Activated naive CD8-positive, alpha-beta T cell treated with anti-CD3 and anti-CD28 coated beads, Interleukin-2, amount 10 ng/mL, durations not matched to agents 7 days and 5 days (primary cell): ENCODE data around the gene ZBTB4. TPM values are rescaled to one million over a fixed set of nuclear protein-coding genes. Genes with fewer than 3 reads are reported as not detected.

Experiments
- ATAC-seq: fragments of 150-1000 bp; cut with Tn5 transposase; one replicate; pipeline ENCODE4 v1.10.0; 2021; ENCODE audit warnings: low read depth, moderate library complexity
- POLR2A ChIA-PET: fragments of 350-600 bp; sonication (Branson Sonifier 250); formaldehyde crosslinking; loops from one replicate; lab custom pipeline; 2021; ENCODE audit warnings: antibody characterized with exemption; lab: Charles Lee
- DNase-seq: peaks from one replicate; pipeline ENCODE4 v3.0.0; 2021
- H3K27ac Mint-ChIP-seq: one replicate; pipeline ENCODE4 v1.8.0; 2022; ENCODE audit warnings: mild to moderate bottlenecking, mixed read lengths
- H3K27me3 Mint-ChIP-seq: one replicate; pipeline ENCODE4 v1.8.0; 2022; ENCODE audit warnings: mild to moderate bottlenecking, moderate library complexity, mixed read lengths
- H3K36me3 Mint-ChIP-seq: one replicate; pipeline ENCODE4 v1.8.0; 2021; ENCODE audit warnings: mild to moderate bottlenecking, mixed read lengths
- H3K4me1 Mint-ChIP-seq: one replicate; pipeline ENCODE4 v1.8.0; 2021; ENCODE audit warnings: mixed read lengths
- H3K4me3 Mint-ChIP-seq: one replicate; pipeline ENCODE4 v1.8.0; 2022; ENCODE audit warnings: mild to moderate bottlenecking, moderate library complexity, mixed read lengths
- H3K9me3 Mint-ChIP-seq: one replicate; pipeline ENCODE4 v1.8.0; 2021; ENCODE audit warnings: mixed read lengths
- total RNA-seq, 2 experiments: library from RNA; stranded (reverse); gene quantifications; one replicate each; pipeline ENCODE4 v1.2.3, GENCODE V29; 2021

ZBTB4 gene
- total RNA-seq, 2 experiments from 2014 or later: 56.0 to 58.6 TPM

DNA sequence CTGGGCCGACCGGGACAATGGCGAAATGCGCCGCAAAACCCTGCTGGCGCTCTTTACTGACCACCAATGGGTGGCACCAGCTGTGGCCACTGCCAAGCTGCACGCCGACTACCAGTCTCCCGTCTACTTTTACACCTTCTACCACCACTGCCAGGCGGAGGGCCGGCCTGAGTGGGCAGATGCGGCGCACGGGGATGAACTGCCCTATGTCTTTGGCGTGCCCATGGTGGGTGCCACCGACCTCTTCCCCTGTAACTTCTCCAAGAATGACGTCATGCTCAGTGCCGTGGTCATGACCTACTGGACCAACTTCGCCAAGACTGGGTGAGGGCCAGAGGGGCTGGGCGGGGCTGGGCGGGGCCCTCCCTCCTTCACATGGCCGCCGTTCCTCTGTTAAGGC lies 63.6 kb downstream of the ZBTB4 start:
- DNase-seq (no peak), ATAC-seq (no peak)
- Mint-ChIP-seq H3K36me3 (no peaks in the 10 kb centered on the region), H3K4me1 (no peaks in the 10 kb centered on the region), H3K9me3 (no peaks in the 10 kb centered on the region), H3K27ac (no peak overlapping the region), H3K27me3 (no peaks in the 10 kb centered on the region), H3K4me3 (no peak overlapping the region)
- POLR2A ChIA-PET: no interaction called here

DNA sequence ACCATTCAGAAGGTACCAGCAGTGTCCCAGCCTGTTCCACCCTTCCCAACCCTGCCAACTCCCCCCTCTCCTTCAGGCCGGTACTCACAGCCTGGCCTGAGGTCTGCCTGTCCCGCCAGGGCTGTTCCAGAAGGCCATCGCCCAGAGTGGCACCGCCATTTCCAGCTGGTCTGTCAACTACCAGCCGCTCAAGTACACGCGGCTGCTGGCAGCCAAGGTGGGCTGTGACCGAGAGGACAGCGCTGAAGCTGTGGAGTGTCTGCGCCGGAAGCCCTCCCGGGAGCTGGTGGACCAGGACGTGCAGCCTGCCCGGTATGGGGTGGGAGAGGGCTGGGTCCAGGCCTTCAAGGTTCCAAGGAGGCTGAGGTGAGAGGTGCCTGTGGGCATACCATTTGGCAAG lies 64.6 kb downstream of the ZBTB4 start:
- Mint-ChIP-seq H3K4me3 (no peak overlapping the region), H3K27ac (no peak overlapping the region), H3K4me1 (no peaks in the 10 kb centered on the region), H3K27me3 (no peaks in the 10 kb centered on the region), H3K9me3 (no peaks in the 10 kb centered on the region), H3K36me3 (no peaks in the 10 kb centered on the region)
- ATAC-seq (no peak), DNase-seq (no peak)
- POLR2A ChIA-PET: no interaction called here

DNA sequence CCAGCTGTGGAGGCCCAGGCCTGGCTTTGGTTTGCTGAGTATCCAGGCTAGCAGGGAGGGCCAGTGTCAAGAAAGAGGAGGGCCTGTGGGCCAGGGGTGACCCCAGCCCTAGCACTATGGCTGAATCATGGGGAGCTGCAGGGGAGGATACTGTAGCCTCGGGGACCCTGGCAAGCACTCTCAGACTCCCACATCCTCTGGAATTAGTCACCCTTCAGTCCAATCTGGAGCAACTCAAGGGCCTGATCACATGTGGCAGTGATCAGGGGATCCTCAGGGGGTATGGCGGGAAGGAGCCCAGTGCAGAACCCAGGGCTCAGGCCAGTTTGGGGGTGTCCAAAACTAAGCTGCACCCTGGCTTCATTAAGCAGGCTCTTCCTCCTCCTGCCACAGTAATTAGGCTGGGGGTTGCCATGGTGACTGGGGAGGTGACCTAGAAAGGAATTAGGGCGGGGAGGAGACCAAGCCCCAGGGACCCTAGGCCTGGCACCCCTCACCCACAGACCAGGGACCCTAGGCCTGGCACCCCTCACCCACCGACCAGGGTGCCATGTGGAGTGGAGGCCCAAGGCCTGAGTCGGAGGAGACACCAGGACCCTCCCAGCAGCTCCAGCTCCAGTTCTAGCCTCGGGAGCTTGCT lies 66.0 kb downstream of the ZBTB4 start:
- Mint-ChIP-seq H3K27me3 (no peaks in the 10 kb centered on the region), H3K36me3 (no peaks in the 10 kb centered on the region), H3K27ac (no peak overlapping the region), H3K4me1 (no peaks in the 10 kb centered on the region), H3K9me3 (no peaks in the 10 kb centered on the region), H3K4me3 (no peak overlapping the region)
- ATAC-seq: no peak
- no peak for DNase-seq
- POLR2A ChIA-PET: interaction anchor here (0.5 kb wide), 1 partner anchor 133 kb away, joined by 3 read pairs; no protein-coding TSS in a partner anchor

DNA sequence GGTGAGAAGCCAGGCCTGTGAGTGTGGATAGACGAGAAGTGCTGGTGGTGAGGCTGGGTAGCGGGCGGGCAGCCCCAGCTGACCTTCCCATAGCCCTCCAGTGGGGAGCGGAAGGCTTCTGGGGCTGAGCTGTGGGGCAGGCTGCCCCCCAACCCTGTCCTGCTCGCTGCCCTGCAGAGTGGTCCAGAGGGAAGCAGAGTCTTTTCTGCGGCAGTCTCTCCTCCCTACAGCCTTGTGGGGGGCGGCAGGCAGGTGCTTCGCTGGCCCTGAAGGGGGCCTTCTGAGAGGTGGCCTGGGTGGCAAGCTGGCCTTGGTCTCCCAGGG lies 68.0 kb downstream of the ZBTB4 start:
- Mint-ChIP-seq H3K27me3 (no peaks in the 10 kb centered on the region), H3K4me3 (no peak overlapping the region), H3K4me1 (peaks cover 4% of the 10 kb centered on the region), H3K9me3 (no peaks in the 10 kb centered on the region), H3K36me3 (no peaks in the 10 kb centered on the region), H3K27ac (no peak overlapping the region)
- DNase-seq (no peak), ATAC-seq (no peak)
- POLR2A ChIA-PET: no interaction called here

DNA sequence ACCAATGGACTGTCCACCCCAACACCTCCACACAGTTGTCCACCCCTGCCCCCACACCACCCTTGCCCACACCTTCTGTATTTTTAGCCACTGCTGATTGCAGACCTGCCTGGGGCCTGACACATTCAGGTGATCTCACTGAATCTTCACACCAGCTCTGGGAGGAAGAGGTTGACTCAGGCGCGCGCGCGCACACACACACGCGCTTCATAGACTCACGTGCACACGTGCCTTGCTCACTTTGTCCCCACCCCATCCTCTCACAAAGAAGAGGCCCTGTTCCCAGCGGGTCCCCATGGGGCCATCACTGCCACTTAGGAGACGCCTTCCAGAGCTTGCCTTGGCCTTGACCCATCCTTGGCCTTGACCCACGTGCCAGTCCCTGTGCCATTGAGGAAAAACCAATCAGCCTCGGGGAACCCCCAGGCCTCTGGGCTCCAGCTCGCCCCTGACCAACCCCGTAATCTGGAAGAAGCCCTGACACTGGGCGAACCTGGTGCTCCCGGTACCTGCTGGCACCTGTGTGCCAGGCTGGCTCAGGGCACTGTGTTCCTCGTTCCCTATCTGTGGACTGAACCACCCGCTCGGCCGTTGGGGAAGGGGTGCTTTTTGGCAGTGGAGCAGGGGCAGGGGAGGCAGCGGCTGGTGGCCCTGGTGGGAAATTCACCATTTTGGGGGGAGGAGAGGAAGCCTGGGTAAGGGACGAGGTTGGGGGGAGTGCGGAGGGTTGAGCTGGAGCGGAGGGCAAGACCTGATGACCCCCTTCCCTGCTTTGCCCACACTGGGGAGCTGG lies 68.6 kb downstream of the ZBTB4 start:
- peaks cover 5% of the 10 kb centered on the region for H3K27me3 Mint-ChIP-seq
- no peak for DNase-seq
- no peaks in the 10 kb centered on the region for H3K36me3 Mint-ChIP-seq
- peaks cover 6% of the 10 kb centered on the region for H3K4me1 Mint-ChIP-seq
- no peak overlapping the region for H3K27ac Mint-ChIP-seq
- no peak overlapping the region for H3K4me3 Mint-ChIP-seq
- POLR2A ChIA-PET: no interaction called here
- no peaks in the 10 kb centered on the region for H3K9me3 Mint-ChIP-seq
- peak; percentile 9 for ATAC-seq

DNA sequence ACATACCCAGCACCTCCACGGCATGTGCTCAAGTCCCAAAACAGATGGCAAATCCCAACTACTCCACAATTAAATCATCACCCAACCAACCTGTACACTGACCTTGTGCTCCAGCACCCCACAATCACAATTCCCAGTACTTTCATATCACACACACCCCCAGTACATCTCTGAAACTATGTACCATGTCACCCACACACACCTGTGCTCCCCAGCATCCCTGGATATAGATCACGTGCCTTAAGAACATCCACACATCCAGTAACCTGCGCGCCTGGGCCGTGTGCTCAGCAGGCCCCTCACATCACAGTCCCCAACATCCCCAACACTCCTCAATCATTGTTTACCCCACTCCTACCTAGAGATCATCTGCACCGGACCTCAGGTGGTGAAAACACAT lies 69.7 kb downstream of the ZBTB4 start:
- H3K36me3 Mint-ChIP-seq: no peaks in the 10 kb centered on the region
- DNase-seq: no peak
- H3K27me3 Mint-ChIP-seq: peaks cover 11% of the 10 kb centered on the region
- POLR2A ChIA-PET: interaction anchor here (0.6 kb wide), 1 partner anchor 150 kb away, joined by 3 read pairs; no protein-coding TSS in a partner anchor
- H3K4me1 Mint-ChIP-seq: peaks cover 8% of the 10 kb centered on the region
- no peak overlapping the region for H3K27ac Mint-ChIP-seq
- H3K9me3 Mint-ChIP-seq: no peaks in the 10 kb centered on the region
- no peak overlapping the region for H3K4me3 Mint-ChIP-seq
- ATAC-seq: no peak

Other genes with a start within 250 kb of the ZBTB4 start
- gene DVL2, start 245.1 kb downstream of the ZBTB4 start, total RNA-seq: 10 to 100 TPM; 62.1 to 67.3 TPM
- 10 to 100 TPM; 49.9 to 50.4 TPM for gene PHF23, start 240.2 kb downstream of the ZBTB4 start, total RNA-seq
- 100 to 1,000 TPM; 244 to 251 TPM for gene GABARAP, start 237.2 kb downstream of the ZBTB4 start, total RNA-seq
- gene CTDNEP1, start 227.9 kb downstream of the ZBTB4 start, total RNA-seq: 100 to 1,000 TPM; 157 to 160 TPM
- 10 to 100 TPM; 49.5 to 52.0 TPM for gene ELP5, start 227.4 kb downstream of the ZBTB4 start, total RNA-seq
- gene CLDN7, start 217.2 kb downstream of the ZBTB4 start, total RNA-seq: 1 to 10 TPM; 1.7 to 2.6 TPM
- gene SLC2A4, start 197.9 kb downstream of the ZBTB4 start, total RNA-seq: not detected
- gene YBX2, start 185.0 kb downstream of the ZBTB4 start, total RNA-seq: 1 to 10 TPM in 1 of 2 experiments, under 1 TPM in 1; 0.37 to 1.2 TPM
- gene EIF5A, start 172.0 kb downstream of the ZBTB4 start, total RNA-seq: 100 to 1,000 TPM; 420 to 451 TPM
- gene GPS2, start 164.3 kb downstream of the ZBTB4 start, total RNA-seq: 10 to 100 TPM; 97.1 to 98.5 TPM
- 10 to 100 TPM; 53.4 to 58.6 TPM for gene NEURL4, start 150.3 kb downstream of the ZBTB4 start, total RNA-seq
- gene ACAP1, start 143.1 kb downstream of the ZBTB4 start, total RNA-seq: 100 to 1,000 TPM; 710 to 756 TPM
- 1 to 10 TPM; 8.1 to 8.7 TPM for gene KCTD11, start 127.5 kb downstream of the ZBTB4 start, total RNA-seq
- not detected for gene TMEM95, start 124.5 kb downstream of the ZBTB4 start, total RNA-seq
- 1 to 10 TPM; 5.2 to 6.5 TPM for gene TNK1, start 98.5 kb downstream of the ZBTB4 start, total RNA-seq
- 10 to 100 TPM; 79.3 to 82.1 TPM for gene PLSCR3, start 85.1 kb downstream of the ZBTB4 start, total RNA-seq
- gene TMEM256, start 75.5 kb downstream of the ZBTB4 start, total RNA-seq: 10 to 100 TPM; 52.9 to 55.6 TPM
- gene NLGN2, start 71.8 kb downstream of the ZBTB4 start, total RNA-seq: 1 to 10 TPM; 8.0 to 8.7 TPM
- not detected for gene SPEM1, start 59.3 kb downstream of the ZBTB4 start, total RNA-seq
- gene SPEM2, start 54.0 kb downstream of the ZBTB4 start, total RNA-seq: not detected
- gene SPEM3, start 50.8 kb downstream of the ZBTB4 start, total RNA-seq: not detected
- 10 to 100 TPM; 15.7 to 17.7 TPM for gene TMEM102, start 44.2 kb downstream of the ZBTB4 start, total RNA-seq
- 10 to 100 TPM; 25.4 to 28.5 TPM for gene FGF11, start 40.1 kb downstream of the ZBTB4 start, total RNA-seq
- 10 to 100 TPM; 15.2 to 15.7 TPM for gene CHRNB1, start 34.6 kb downstream of the ZBTB4 start, total RNA-seq
- not detected for gene SLC35G6, start 1.8 kb upstream of the ZBTB4 start, total RNA-seq
- gene POLR2A, start 4.7 kb upstream of the ZBTB4 start, total RNA-seq: 100 to 1,000 TPM; 192 to 214 TPM
- 10 to 100 TPM; 93.0 to 95.7 TPM for gene TNFSF12, start 69.4 kb upstream of the ZBTB4 start, total RNA-seq
- 1 to 10 TPM; 8.2 to 8.4 TPM for gene TNFSF13, start 79.1 kb upstream of the ZBTB4 start, total RNA-seq
- gene SENP3, start 82.3 kb upstream of the ZBTB4 start, total RNA-seq: 10 to 100 TPM; 43.7 to 50.2 TPM
- 10 to 100 TPM; 32.5 to 33.9 TPM for gene CD68, start 100.0 kb upstream of the ZBTB4 start, total RNA-seq
- 10 to 100 TPM; 50.2 TPM for gene MPDU1, start 104.2 kb upstream of the ZBTB4 start, total RNA-seq
- under 1 TPM; 0.30 to 0.57 TPM for gene SOX15, start 110.5 kb upstream of the ZBTB4 start, total RNA-seq
- 10 to 100 TPM; 37.7 to 38.2 TPM for gene FXR2, start 135.3 kb upstream of the ZBTB4 start, total RNA-seq
- gene SAT2, start 148.2 kb upstream of the ZBTB4 start, total RNA-seq: 10 to 100 TPM; 40.0 to 41.2 TPM
- gene SHBG, start 150.5 kb upstream of the ZBTB4 start, total RNA-seq: not detected
- gene ATP1B2, start 171.3 kb upstream of the ZBTB4 start, total RNA-seq: under 1 TPM; 0.14 to 0.42 TPM
- 100 to 1,000 TPM; 128 to 131 TPM for gene TP53, start 207.9 kb upstream of the ZBTB4 start, total RNA-seq
- gene WRAP53, start 208.8 kb upstream of the ZBTB4 start, total RNA-seq: 10 to 100 TPM; 19.3 to 19.4 TPM
- gene EFNB3, start 225.6 kb upstream of the ZBTB4 start, total RNA-seq: not detected
- gene DNAH2, start 238.1 kb upstream of the ZBTB4 start, total RNA-seq: not detected